Amniotic stem cell (primary cell): ENCODE data around the gene SLIT3.

Source experiments
- DNase-seq: peaks from one replicate; lab custom pipeline; 2025; lab: John Stamatoyannopoulos, UW

SLIT3 gene

GRCh38 chr5:168831383-168831782 is 469.6 kb downstream of the SLIT3 start:
- DNase-seq, result no peak

- no peak for DNase-seq
Observed at GRCh38 chr5:168830833-168831232, 470.1 kb downstream of the SLIT3 start.

GRCh38 chr5:168829922-168830417 is 471.0 kb downstream of the SLIT3 start:
- DNase-seq, result no peak

GRCh38 chr5:168829044-168829443 is 471.9 kb downstream of the SLIT3 start:
- no peak for DNase-seq

- no peak for DNase-seq
Observed at GRCh38 chr5:168827636-168828035, 473.3 kb downstream of the SLIT3 start.

GRCh38 chr5:168826246-168826725 is 474.7 kb downstream of the SLIT3 start:
- no peak for DNase-seq

GRCh38 chr5:168822745-168823281 is 478.1 kb downstream of the SLIT3 start:
- DNase-seq, result no peak

GRCh38 chr5:168822248-168822744 is 478.6 kb downstream of the SLIT3 start:
- no peak for DNase-seq

- DNase-seq, result no peak
Observed at GRCh38 chr5:168820874-168821273, 480.1 kb downstream of the SLIT3 start.

- no peak for DNase-seq
Observed at GRCh38 chr5:168819004-168819621, 481.8 kb downstream of the SLIT3 start.

GRCh38 chr5:168818558-168818957 is 482.4 kb downstream of the SLIT3 start:
- DNase-seq, result no peak

GRCh38 chr5:168817591-168817990 is 483.3 kb downstream of the SLIT3 start:
- no peak for DNase-seq

- DNase-seq, result no peak
Observed at GRCh38 chr5:168816661-168817060, 484.3 kb downstream of the SLIT3 start.

GRCh38 chr5:168813184-168813968 is 487.6 kb downstream of the SLIT3 start:
- DNase-seq, result no peak

- no peak for DNase-seq
Observed at GRCh38 chr5:168810641-168811040, 490.3 kb downstream of the SLIT3 start.

- no peak for DNase-seq
Observed at GRCh38 chr5:168809218-168809617, 491.7 kb downstream of the SLIT3 start.

GRCh38 chr5:168808051-168808616 is 492.8 kb downstream of the SLIT3 start:
- DNase-seq, result no peak

- no peak for DNase-seq
Observed at GRCh38 chr5:168807287-168807686, 493.7 kb downstream of the SLIT3 start.

GRCh38 chr5:168803541-168803940 is 497.4 kb downstream of the SLIT3 start:
- DNase-seq, result no peak

- no peak for DNase-seq
Observed at GRCh38 chr5:168802337-168802736, 498.6 kb downstream of the SLIT3 start.

GRCh38 chr5:168801567-168801966 is 499.4 kb downstream of the SLIT3 start:
- DNase-seq, result no peak

GRCh38 chr5:168800701-168801100 is 500.2 kb downstream of the SLIT3 start:
- DNase-seq, result no peak
